Common myeloid progenitor, CD34-positive (primary cell): ENCODE measurements around the gene PRKAR1B.
A peak's percentile ranks its signal among the peaks of the same experiment; 100 is the strongest.
"Not testable (repeated sequence)": the region's sequence is repeated elsewhere in the genome, so short reads cannot be mapped to it uniquely, and the experiment has no call there.

ENCODE experiments used
- CTCF ChIA-PET: fragments of 350-600 bp; sonication (Branson Sonifier 250); formaldehyde crosslinking; loops from one replicate; lab custom pipeline; 2021; ENCODE audit warnings: antibody characterized with exemption; lab: Charles Lee
- POLR2A ChIA-PET: fragments of 350-600 bp; sonication (Branson Sonifier 250); formaldehyde crosslinking; loops from one replicate; lab custom pipeline; 2021; ENCODE audit warnings: antibody characterized with exemption; lab: Charles Lee
- DNase-seq, 3 donors: peaks; one replicate each; pipeline versions ENCODE4 v3.0.0 to v3.0.0-alpha.2; 2013
- H3K27ac ChIP-seq, 2 experiments: 1 replicate in 1 of 2; 2 replicates in 1 of 2; pipeline ENCODE4 v1.7.0; 2013; ENCODE audit warnings: inconsistent platforms in 2 of 2, low read length in 2 of 2, mild to moderate bottlenecking in 2 of 2, low read depth in 1 of 2, moderate library complexity in 1 of 2; ENCODE audit not compliant: severe bottlenecking in 2 of 2, insufficient read depth in 1 of 2, poor library complexity in 1 of 2
- H3K27me3 ChIP-seq, 5 experiments: replicated peaks in 2 of 5; 1 replicate in 3 of 5; 2 replicates in 2 of 5; pipeline versions ENCODE4 v1.6.1 to v1.7.0; 2013; ENCODE audit warnings: low read length in 4 of 5, mild to moderate bottlenecking in 2 of 5, moderate library complexity in 2 of 5, inconsistent platforms in 1 of 5; ENCODE audit not compliant: insufficient read depth in 5 of 5, control insufficient read depth in 4 of 5
- H3K36me3 ChIP-seq, 4 experiments: 1 replicate in 2 of 4; 2 replicates in 2 of 4; pipeline versions ENCODE4 v1.6.1 to v1.7.0; 2013; ENCODE audit warnings: low read length in 3 of 4, control low read depth in 1 of 4, mild to moderate bottlenecking in 1 of 4; ENCODE audit not compliant: control insufficient read depth in 4 of 4, insufficient read depth in 4 of 4
- H3K4me1 ChIP-seq, 4 experiments: 1 replicate in 3 of 4; 2 replicates in 1 of 4; pipeline versions ENCODE4 v1.6.1 to v1.7.1; 2013; ENCODE audit warnings: low read length in 3 of 4, mild to moderate bottlenecking in 3 of 4, control low read depth in 1 of 4, inconsistent platforms in 1 of 4, moderate library complexity in 1 of 4; ENCODE audit not compliant: control insufficient read depth in 4 of 4, insufficient read depth in 4 of 4; ENCODE audit errors: control extremely low read depth in 1 of 4
- H3K4me3 ChIP-seq, 7 experiments: 1 replicate in 4 of 7; 2 replicates in 3 of 7; pipeline versions ENCODE4 v1.5.1 to v1.7.0; 2013; ENCODE audit warnings: mild to moderate bottlenecking in 7 of 7, low read length in 6 of 7, moderate library complexity in 6 of 7, inconsistent platforms in 2 of 7, low read depth in 2 of 7, control low read depth in 1 of 7; ENCODE audit not compliant: insufficient read depth in 4 of 7, control insufficient read depth in 1 of 7; ENCODE audit errors: extremely low read depth in 1 of 7
- H3K9me3 ChIP-seq, 5 experiments: 1 replicate in 4 of 5; 2 replicates in 1 of 5; pipeline versions ENCODE4 v1.6.1 to v1.7.1; 2013; ENCODE audit warnings: low read length in 4 of 5, mild to moderate bottlenecking in 2 of 5, inconsistent platforms in 1 of 5, low read depth in 1 of 5, moderate library complexity in 1 of 5; ENCODE audit not compliant: control insufficient read depth in 4 of 5, insufficient read depth in 2 of 5; ENCODE audit errors: control extremely low read depth in 1 of 5
- WGBS: methylation state at CpG from one replicate; pipeline ENCODE4 v1.1.5; 2013; ENCODE audit not compliant: insufficient coverage; 5-methylcytosine and 5-hydroxymethylcytosine counted together

PRKAR1B gene

DNA sequence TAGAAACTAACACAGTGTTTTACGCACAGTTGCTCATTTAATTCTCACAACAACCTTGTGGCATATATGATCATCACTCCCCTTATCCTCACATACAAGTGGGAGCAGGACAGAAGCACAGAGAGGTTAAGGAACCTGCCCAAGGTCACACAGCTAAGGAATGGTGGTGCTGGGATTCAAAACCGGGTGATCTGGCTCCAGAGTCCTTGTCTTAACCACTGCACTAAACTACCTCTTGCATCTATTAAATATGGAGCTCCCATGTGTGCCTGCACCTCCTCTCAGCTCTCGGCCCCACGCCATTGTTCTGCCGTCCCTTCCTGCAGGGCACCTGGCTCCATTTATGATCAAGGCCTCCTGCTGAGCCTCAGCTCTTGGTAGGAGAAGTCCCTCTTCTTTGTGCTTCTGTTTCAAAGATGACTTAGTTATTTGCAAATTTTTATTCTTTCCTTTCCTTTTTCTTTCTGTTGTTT lies 107.7 kb downstream of the PRKAR1B start:
- ChIA-PET CTCF (interaction anchor here (1.1 to 2.0 kb wide), 3 partner anchors 9 to 14 kb away, joined by 3 to 5 read pairs (median 5); no protein-coding TSS in a partner anchor), POLR2A (interaction anchor here (0.7 kb wide), 1 partner anchor 10 kb away, joined by 3 read pairs; no protein-coding TSS in a partner anchor)
- H3K36me3 ChIP-seq = peaks cover 0 to 3% (median 1%) of the 10 kb centered on the region in 4 experiments
- H3K9me3 ChIP-seq = peaks cover 2 to 41% (median 26%) of the 10 kb centered on the region in 5 experiments
- H3K4me1 ChIP-seq = peaks cover 6 to 33% (median 17%) of the 10 kb centered on the region in 4 experiments
- DNase-seq = no peak
- no peaks in the 10 kb centered on the region for H3K27me3 ChIP-seq
- no peak overlapping the region for H3K4me3 ChIP-seq
- WGBS = 97% methylated on average over 3 of the region's 5 CpGs
- no peak overlapping the region for H3K27ac ChIP-seq

DNA sequence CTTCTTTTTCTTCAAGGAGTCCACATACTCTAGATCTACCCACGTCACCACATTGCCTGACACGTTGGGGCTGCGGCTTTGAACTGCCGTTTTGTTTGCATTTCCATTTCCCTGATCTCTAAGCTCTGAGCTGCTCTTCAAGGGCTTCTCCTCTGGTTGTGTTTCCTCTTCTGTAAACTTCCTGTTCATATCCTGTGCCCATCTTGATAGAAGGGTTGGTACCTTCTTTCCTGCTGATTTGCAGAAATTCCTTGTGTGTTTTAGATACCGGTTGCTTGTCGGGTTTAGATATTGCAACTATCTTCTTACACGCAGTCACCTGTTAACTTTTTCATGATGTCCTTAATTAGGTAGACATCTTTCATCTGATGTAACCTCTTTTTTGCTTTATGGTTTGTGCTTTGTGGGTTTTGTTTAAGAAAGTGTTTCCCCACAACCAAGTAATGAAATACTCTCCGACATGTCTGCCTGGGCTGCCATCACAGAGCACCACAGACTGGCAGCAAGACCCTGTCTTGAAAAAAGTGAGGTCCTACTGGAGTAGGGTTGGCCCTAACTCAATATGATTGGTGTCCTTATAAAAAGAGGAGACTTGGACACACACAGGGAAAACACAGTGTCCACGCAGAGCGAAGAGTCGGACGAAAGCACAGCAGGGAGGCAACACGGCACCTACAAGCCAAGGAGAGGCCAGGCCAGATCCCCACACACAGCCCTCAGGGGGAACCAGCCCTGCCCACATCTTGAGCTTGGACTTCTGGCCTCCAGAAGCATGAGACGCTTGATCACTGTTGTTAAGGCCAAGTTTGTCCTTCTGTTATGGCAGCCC lies 108.3 kb downstream of the PRKAR1B start:
- Histone ChIP-seq H3K36me3 (peaks cover 0 to 2% (median 0%) of the 10 kb centered on the region in 4 experiments), H3K4me3 (peak overlapping the region in 2 of 7 experiments; percentile 3 to 34), H3K9me3 (peaks cover 2 to 35% (median 24%) of the 10 kb centered on the region in 5 experiments), H3K4me1 (peaks cover 6 to 35% (median 17%) of the 10 kb centered on the region in 4 experiments), H3K27me3 (no peaks in the 10 kb centered on the region), H3K27ac (peak overlapping the region; percentile 0 to 37)
- peak; percentile 57 to 90 (median 89) for DNase-seq
- WGBS = 71% methylated on average over 10 of the region's 14 CpGs
- POLR2A ChIA-PET = interaction anchor here (0.9 kb wide), 1 partner anchor 14 kb away, joined by 4 read pairs; no protein-coding TSS in a partner anchor
- CTCF ChIA-PET = interaction anchor here (1.4 to 2.0 kb wide), 2 partner anchors 8 to 11 kb away, joined by 3 to 5 read pairs; no protein-coding TSS in a partner anchor

DNA sequence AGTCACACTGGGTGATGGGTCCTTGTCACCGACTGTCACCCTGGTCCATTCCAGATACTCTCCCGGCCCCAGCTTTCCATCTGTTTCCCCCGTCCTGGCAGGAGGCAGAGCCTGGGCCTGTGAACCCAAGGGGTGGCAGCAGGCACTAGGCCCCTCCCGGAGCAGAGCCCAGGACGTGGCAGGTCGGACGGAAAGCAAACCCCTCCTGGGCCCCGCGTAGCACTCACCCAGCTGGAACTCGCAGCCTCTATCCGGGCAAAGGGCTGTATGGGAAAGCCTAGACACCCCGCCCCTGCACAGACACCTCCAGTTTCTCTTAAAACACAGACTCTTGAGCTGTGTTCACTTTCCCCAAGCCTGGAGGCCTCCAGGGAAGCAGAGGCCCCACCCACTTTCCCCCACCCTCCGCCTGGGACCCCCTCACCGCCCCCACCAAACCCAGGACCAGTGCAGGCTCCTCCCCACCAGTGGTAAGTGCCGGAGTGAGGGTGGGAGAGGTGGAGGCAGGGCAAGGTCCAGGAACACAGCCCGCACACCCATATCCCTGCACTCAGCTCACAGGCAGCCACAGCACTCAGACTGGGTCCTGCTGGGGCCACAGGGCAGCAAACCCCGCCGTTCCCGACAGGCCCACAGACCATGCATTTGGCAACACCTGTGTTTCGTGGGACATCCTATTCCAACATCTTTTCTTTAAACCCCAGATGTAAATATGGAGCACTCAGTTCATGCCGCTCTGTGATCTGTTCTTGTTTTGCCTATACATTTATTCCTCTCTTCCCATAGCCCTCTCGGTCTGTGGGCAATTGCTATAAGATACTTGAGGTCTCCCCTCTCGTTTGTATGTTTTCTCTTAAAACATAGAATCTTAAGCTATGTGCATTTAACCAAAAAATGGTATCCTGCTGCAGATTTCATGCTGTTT lies 109.2 kb downstream of the PRKAR1B start:
- WGBS = 91% methylated on average over 18 of the region's 23 CpGs

DNA sequence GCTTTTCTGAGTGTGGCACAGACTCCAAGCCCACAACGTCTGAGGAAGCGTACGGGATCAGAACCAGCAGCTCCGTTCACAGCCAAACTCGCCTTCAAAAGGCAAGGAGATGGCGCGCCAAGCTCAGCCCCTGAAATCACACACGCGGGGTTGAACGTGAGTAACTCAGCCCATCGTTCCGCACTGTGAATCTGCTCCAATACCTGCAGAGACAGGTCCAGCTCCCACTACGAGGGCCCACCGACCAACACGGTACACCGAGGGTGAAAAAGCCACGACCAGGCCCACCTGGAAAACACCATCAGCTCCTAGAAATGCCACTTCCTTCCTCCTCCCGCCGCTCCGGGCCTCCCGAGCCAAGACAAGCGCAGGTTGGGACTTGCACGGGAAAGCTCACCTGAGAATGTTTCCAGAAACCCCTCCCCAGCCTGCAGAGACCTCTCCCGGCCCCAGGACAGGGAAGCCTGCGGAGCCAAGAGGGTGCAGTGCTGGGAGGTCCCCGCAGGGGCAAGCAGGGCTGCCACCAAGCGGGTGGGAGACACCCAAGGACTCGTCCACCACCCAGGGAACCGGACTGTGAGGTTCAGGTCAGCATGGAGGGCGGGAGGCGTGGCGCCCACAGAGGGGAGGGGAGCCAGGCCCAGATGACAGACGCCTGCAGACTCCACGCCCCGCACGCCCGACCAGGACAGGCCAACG lies 113.5 kb downstream of the PRKAR1B start:
- ChIA-PET CTCF (interaction anchor here (1.1 kb wide), 1 partner anchor 29 kb away, joined by 3 read pairs; no protein-coding TSS in a partner anchor), POLR2A (interaction anchor here (0.8 kb wide), 1 partner anchor 8 kb away, joined by 3 read pairs; no protein-coding TSS in a partner anchor)
- H3K4me1 ChIP-seq = peaks cover 5 to 57% (median 40%) of the 10 kb centered on the region in 4 experiments
- H3K9me3 ChIP-seq = no peaks in the 10 kb centered on the region
- H3K27ac ChIP-seq = no peak overlapping the region
- H3K27me3 ChIP-seq = no peaks in the 10 kb centered on the region
- 87% methylated on average over 38 of the region's 38 CpGs for WGBS
- H3K4me3 ChIP-seq = no peak overlapping the region
- DNase-seq = no peak
- H3K36me3 ChIP-seq = no peaks in the 10 kb centered on the region

More for the DNA sequence above, 109.2 kb downstream of the PRKAR1B start:
- H3K4me3 ChIP-seq = peak overlapping the region in 1 of 7 experiments; percentile 3
- POLR2A ChIA-PET = interaction anchor here (0.9 kb wide), 1 partner anchor 13 kb away, joined by 4 read pairs; no protein-coding TSS in a partner anchor
- no peaks in the 10 kb centered on the region for H3K36me3 ChIP-seq
- peaks cover 2 to 28% (median 17%) of the 10 kb centered on the region in 5 experiments for H3K9me3 ChIP-seq
- H3K4me1 ChIP-seq = peaks cover 6 to 41% (median 22%) of the 10 kb centered on the region in 4 experiments
- CTCF ChIA-PET = interaction anchor here (2.0 kb wide), 1 partner anchor 8 kb away, joined by 5 read pairs; no protein-coding TSS in a partner anchor
- no peak overlapping the region for H3K27ac ChIP-seq
- DNase-seq = no peak
- H3K27me3 ChIP-seq = no peaks in the 10 kb centered on the region

DNA sequence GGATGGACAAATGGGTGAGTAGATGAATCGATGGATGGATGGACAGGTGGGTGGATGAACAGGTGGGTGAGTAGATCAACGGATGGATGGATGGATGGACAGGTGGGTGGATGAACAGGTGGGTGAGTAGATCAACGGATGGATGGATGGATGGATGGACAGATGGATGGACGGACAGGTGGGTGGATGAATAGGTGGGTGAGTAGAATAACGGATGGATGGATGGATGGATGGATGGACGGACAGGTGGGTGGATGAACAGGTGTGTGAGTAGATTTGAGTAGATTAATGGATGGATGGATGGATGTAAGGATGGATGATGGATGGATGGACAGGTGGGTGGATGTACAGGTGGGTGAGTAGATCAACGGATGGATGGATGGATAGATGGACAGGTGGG lies 115.2 kb downstream of the PRKAR1B start:
- H3K36me3 ChIP-seq, DNase-seq, H3K9me3 ChIP-seq, H3K27ac ChIP-seq, CTCF ChIA-PET, POLR2A ChIA-PET, H3K27me3 ChIP-seq, H3K4me3 ChIP-seq: not testable (repeated sequence)
- 87% methylated on average over 7 of the region's 7 CpGs for WGBS
- H3K4me1 ChIP-seq = peaks cover 0 to 58% (median 40%) of the 10 kb centered on the region in 4 experiments

DNA sequence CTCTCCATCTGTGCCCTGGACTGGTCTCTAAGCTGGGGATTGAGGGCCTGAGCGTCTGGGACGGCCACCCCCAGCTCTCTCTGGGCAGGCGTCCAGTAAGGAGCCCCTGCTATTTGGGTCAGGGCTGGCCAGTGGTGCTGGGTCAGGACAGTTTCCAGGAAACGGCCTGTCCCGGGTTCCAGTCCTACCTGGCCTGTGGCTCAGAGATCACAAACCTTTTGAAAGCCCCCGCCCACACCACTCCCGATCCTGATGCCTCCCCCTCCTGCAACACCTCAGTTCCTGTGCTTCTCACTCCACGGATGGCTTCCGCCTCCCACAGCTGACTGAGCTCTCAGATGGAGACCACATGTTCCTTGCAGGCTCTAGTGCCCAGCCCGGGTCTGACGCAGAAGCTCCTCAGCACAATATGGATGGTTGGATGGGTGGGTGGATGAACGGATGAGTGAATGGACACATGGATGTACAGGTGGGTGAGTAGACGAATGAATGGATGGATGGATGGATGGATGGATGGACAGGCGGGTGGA lies 115.7 kb downstream of the PRKAR1B start:
- peaks cover 0 to 55% (median 40%) of the 10 kb centered on the region in 4 experiments for H3K4me1 ChIP-seq
- ChIA-PET POLR2A (interaction anchor here (1.0 kb wide), 1 partner anchor 10 kb away, joined by 3 read pairs; no protein-coding TSS in a partner anchor), CTCF (interaction anchor here (0.6 to 1.9 kb wide), 2 partner anchors 8 to 20 kb away, joined by 3 to 5 read pairs; no protein-coding TSS in a partner anchor)
- WGBS = 98% methylated on average over 12 of the region's 14 CpGs
- H3K9me3 ChIP-seq = no peaks in the 10 kb centered on the region
- no peak overlapping the region for H3K4me3 ChIP-seq
- H3K36me3 ChIP-seq = no peaks in the 10 kb centered on the region
- DNase-seq = no peak
- no peaks in the 10 kb centered on the region for H3K27me3 ChIP-seq
- peak overlapping the region in 1 of 2 experiments; percentile 67 for H3K27ac ChIP-seq
